ENCODE data around the gene PAPPA2.

Gene PAPPA2

DNA sequence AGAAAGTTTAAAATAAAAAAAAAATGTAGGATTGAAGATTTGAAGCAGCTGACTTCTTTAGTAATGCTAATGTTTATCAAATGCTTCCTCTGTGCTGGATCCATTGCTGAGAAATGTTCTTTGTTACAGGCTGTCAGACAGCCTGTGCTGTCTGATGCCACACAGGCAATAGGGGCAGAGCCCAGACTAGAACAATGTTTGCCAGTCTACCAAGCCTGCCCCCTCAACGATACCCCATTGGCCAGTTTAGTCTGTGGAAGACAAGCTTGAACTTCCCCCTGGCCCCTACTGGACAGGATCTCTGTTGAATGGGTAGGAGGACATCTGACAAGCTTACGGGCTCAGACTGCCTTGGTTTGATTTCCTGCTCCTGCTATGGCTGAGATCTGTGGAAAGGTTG, 79.4 kb downstream of the PAPPA2 start:
- Histone ChIP-seq H3K27ac (peak overlapping the region in 6 of 11 experiments; percentile 34 to 77 (median 62); a peak in 12 of 22 replicates), H3K4me2 (peak overlapping the region in 5 of 11 experiments; percentile 5 to 60 (median 30); a peak in 6 of 22 replicates), H3K36me3 (no peaks in the 10 kb centered on the region; a peak in 1 of 22 replicates), H4K20me1 (no peaks in the 10 kb centered on the region), H3K9me3 (replicated peaks in 1 of 11) (peaks cover 0 to 71% (median 6%) of the 10 kb centered on the region in 11 experiments; a peak in 12 of 22 replicates), H3K27me3 (no peaks in the 10 kb centered on the region), H3K4me3 (no peak overlapping the region), H3K9ac (no peak overlapping the region), H3K4me1 (peaks cover 0 to 33% (median 9%) of the 10 kb centered on the region in 10 experiments; a peak in 10 of 20 replicates)
- TF ChIP-seq Cebpa-rat (IDR thresholded peaks at IDR 0.05): no peak

DNA sequence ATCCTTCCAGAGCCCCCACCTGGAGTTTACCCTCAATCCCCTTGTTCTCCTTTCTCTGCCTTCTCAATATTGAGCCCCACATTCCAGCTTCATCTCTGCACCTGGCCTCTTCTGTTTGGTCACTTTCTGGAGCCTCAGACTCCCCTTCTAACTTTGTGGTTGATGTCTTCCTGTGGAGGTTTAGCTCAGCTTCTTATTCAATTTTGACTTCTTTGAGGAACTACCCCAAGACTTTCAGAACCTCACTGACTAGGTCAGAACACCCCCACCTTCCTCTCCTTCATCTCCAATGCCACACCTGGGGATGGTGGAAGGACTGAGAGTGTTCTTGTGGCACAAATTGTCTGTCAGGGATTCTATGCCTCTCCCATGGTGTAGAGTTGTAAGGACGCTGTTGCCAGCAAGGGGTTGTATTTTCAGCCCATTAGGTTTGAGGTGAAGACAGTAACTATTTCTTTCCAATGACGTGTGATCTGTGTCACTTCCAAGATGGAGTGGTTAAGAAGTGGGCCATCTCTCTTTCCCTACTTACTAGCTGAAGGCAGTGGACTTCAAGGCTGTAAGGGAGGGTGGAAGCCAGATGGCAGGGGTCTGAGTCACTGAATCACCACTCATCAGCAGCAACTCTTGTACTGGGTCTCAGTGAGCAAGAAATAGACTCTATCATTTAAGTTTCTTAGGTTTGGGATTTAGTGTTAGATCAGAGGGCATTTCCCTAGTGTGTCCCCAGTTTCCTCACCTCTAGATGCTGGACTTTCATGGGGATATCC, 80.6 kb downstream of the PAPPA2 start:
- Histone ChIP-seq H3K4me3 (0 out of 20 replicates have a peak overlapping the region, but pooled peaks of 2 of the 10 experiments have one; percentile 1 to 22), H3K4me1 (peaks cover 0 to 33% (median 9%) of the 10 kb centered on the region in 10 experiments; a peak in 10 of 20 replicates), H3K36me3 (no peaks in the 10 kb centered on the region; a peak in 1 of 22 replicates), H3K9ac (no peak overlapping the region), H4K20me1 (no peaks in the 10 kb centered on the region), H3K27ac (peak overlapping the region in 3 of 11 experiments; percentile 59 to 77 (median 74); a peak in 4 of 22 replicates), H3K9me3 (replicated peaks in 1 of 11) (peaks cover 0 to 67% (median 6%) of the 10 kb centered on the region in 11 experiments; a peak in 12 of 22 replicates), H3K4me2 (peak overlapping the region in 3 of 11 experiments; percentile 33 to 60 (median 36); a peak in 5 of 22 replicates), H3K27me3 (no peaks in the 10 kb centered on the region)
- no peak for TF ChIP-seq Cebpa-rat (IDR thresholded peaks at IDR 0.05)

DNA sequence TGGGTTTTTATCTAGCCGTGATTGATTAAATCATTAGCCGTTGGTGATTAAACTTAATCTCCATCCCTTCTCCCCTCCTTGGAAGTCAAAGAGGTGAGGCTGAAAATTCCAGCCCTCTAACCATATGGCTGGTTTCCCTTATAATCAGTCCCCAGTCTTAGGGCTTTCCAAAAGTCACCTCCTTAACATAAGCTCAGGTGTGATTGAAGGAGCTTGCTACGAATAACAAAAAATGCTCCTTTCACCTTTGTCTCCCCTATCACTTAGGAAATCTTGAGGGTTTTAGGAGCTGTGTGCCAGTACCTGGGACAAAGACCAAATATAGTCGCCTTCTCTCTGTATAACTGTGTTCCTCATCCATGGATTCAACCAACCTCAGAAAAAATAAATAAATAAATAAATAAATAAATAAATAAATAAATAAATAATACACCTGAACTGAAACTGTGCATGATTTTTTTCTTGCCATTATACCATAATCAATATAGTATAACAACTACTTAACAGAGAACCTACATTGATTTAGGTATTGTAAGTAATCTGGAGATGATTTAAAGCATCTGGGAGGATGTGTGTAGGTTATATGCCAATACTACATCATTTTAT, 82.2 kb downstream of the PAPPA2 start:
- no peak for TF ChIP-seq Cebpa-rat (IDR thresholded peaks at IDR 0.05)
- no peaks in the 10 kb centered on the region; a peak in 1 of 22 replicates for H3K36me3 ChIP-seq

DNA sequence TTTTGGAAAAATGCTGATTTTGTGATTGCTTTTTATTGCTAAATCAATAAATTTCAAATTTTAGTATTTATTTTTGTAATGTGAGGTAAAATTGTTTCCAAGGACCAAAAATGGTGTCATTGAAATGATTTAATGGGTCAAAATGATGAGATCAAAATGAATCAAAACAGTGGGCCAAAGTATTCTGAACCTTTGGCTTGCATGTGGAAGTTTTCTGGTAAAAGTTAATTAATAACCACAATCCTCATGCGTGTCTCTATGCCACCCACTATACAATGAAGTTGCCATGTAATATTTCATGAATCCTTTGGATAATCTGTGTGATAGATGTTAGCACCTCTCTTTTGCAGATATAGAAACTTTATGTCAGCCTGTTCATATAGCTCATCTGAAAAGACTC, 83.8 kb downstream of the PAPPA2 start:
- Histone ChIP-seq H3K4me3 (no peak overlapping the region), H3K36me3 (no peaks in the 10 kb centered on the region; a peak in 1 of 22 replicates), H3K4me2 (no peak overlapping the region), H3K4me1 (peaks cover 0 to 23% (median 5%) of the 10 kb centered on the region in 10 experiments; a peak in 10 of 20 replicates), H3K27ac (no peak overlapping the region), H4K20me1 (no peaks in the 10 kb centered on the region), H3K9ac (no peak overlapping the region), H3K27me3 (no peaks in the 10 kb centered on the region), H3K9me3 (replicated peaks in 1 of 11) (peaks cover 0 to 34% (median 6%) of the 10 kb centered on the region in 11 experiments; a peak in 12 of 22 replicates)
- TF ChIP-seq Cebpa-rat (IDR thresholded peaks at IDR 0.05): no peak

More for the DNA sequence above, 82.2 kb downstream of the PAPPA2 start:
- Histone ChIP-seq H3K27me3 (no peaks in the 10 kb centered on the region), H3K4me3 (no peak overlapping the region), H3K9ac (no peak overlapping the region), H3K4me2 (no peak overlapping the region), H3K27ac (no peak overlapping the region), H3K4me1 (peaks cover 0 to 33% (median 9%) of the 10 kb centered on the region in 10 experiments; a peak in 10 of 20 replicates), H4K20me1 (no peaks in the 10 kb centered on the region), H3K9me3 (replicated peaks in 1 of 11) (peaks cover 0 to 51% (median 6%) of the 10 kb centered on the region in 11 experiments; a peak in 12 of 22 replicates)

DNA sequence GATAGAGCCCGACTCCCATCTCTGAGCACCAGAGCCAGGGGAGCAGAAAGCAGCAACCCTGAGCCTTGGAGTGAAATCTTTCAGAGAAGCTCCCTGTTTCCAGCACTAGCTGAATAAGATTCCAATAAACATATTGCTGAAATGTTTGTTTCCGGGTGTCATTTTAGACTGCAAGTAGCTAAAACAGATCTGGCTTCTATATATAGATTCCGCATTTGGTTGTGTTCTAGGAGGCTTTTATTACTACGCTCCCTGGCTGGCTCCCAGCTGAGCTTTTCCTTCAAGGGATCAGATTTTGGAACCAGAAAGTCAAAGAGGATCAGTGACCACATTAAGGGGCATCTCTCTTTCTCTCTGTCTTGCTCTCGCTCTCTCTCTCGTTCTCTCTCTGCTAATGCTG, 88.2 kb downstream of the PAPPA2 start:
- peaks cover 0 to 11% (median 0%) of the 10 kb centered on the region in 10 experiments; a peak in 5 of 20 replicates for H3K4me1 ChIP-seq
- no peak overlapping the region for H3K27ac ChIP-seq
- H3K36me3 ChIP-seq: no peaks in the 10 kb centered on the region
- no peaks in the 10 kb centered on the region for H4K20me1 ChIP-seq
- no peak for TF ChIP-seq Cebpa-rat (IDR thresholded peaks at IDR 0.05)
- no peak overlapping the region for H3K4me2 ChIP-seq
- no peak overlapping the region for H3K9ac ChIP-seq
- H3K9me3 ChIP-seq (replicated peaks in 1 of 11): no peaks in the 10 kb centered on the region
- no peak overlapping the region for H3K4me3 ChIP-seq
- H3K27me3 ChIP-seq: no peaks in the 10 kb centered on the region

DNA sequence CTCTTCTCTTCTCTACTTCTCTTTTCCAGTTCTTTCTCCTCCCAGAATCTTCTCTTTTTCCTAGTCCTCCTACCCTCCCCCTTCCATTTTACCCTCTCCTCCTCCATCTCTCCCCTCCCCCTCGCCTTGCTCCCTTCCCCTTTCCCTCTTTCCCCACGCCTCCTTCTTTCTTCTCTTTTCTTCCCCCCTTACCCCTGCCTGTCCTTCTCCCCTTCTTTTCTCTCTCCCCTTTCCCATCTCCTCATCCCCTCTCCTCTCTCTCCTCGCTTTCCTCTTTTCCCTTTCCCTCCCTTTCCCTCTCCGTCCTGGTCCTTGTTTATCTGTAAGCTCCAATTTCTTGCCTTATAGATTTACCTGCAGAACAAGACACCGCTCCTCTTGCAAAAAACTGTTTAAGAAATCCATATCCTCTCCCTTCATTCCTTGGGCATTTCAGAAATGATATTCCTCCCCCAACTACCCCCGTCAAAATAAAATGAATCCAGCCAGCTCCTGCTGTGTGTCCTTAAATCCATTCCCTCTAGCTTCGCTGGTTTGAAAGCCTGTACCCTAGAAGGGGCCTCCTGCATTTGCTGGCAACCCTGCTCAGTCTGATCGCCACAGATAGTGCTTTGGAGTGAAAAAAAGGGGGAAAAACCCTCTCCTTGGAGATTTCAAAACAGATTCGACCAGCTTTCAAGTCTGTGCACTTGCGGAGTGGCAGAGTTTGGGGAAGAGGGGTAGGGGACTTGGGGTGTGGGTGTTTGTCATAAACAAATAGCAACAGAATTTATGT, 89.4 kb downstream of the PAPPA2 start:
- Histone ChIP-seq H3K4me1 (peaks cover 0 to 11% (median 0%) of the 10 kb centered on the region in 10 experiments; a peak in 5 of 20 replicates), H3K36me3 (no peaks in the 10 kb centered on the region), H3K27ac (no peak overlapping the region), H3K27me3 (no peaks in the 10 kb centered on the region), H3K4me2 (peak overlapping the region in 3 of 11 experiments; percentile 19 to 55 (median 34); a peak in 5 of 22 replicates), H3K9me3 (replicated peaks in 1 of 11) (no peaks in the 10 kb centered on the region), H3K9ac (no peak overlapping the region), H4K20me1 (no peaks in the 10 kb centered on the region), H3K4me3 (no peak overlapping the region)
- no peak for TF ChIP-seq Cebpa-rat (IDR thresholded peaks at IDR 0.05)

DNA sequence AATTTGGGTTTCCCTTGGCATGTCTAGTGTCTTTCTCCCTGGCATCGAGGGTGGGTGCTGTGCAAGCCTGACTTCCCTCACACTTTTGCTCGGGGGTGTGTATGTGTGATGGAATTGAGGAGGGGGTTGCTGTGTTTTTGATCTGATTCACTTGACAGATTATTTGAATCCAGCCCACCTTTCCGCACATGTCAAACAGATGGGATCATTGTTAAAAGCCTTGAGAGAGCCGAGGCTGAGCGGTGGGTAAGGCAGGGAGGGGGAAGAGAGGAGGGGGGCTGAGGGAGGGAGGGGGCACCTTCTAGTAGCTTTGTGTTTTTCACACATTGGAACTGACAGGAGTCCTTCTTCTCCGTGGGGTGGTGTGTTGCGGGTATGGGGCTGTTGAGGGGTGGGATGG, 90.0 kb downstream of the PAPPA2 start:
- Histone ChIP-seq H4K20me1 (no peaks in the 10 kb centered on the region), H3K27ac (no peak overlapping the region), H3K27me3 (no peaks in the 10 kb centered on the region), H3K36me3 (no peaks in the 10 kb centered on the region), H3K4me1 (peaks cover 0 to 11% (median 0%) of the 10 kb centered on the region in 10 experiments; a peak in 5 of 20 replicates), H3K4me3 (no peak overlapping the region), H3K9me3 (replicated peaks in 1 of 11) (no peaks in the 10 kb centered on the region), H3K4me2 (no peak overlapping the region), H3K9ac (no peak overlapping the region)
- TF ChIP-seq Cebpa-rat (IDR thresholded peaks at IDR 0.05): no peak

DNA sequence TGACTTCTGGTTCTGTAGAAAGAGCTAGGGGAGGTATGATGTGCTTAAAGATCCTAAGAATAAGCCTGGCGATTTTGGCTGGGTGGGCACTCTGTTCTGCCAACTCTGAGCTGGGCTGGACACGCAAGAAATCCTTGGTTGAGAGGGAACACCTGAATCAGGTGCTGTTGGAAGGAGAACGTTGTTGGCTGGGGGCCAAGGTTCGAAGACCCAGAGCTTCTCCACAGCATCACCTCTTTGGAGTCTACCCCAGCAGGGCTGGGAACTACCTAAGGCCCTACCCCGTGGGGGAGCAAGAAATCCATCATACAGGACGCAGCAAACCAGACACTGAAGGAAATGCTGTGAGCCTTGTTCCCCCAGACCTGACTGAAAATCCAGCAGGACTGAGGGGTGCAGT, 93.3 kb downstream of the PAPPA2 start:
- H3K4me2 ChIP-seq: no peak overlapping the region
- H3K4me1 ChIP-seq: peaks cover 0 to 11% (median 0%) of the 10 kb centered on the region in 10 experiments; a peak in 6 of 20 replicates
- no peaks in the 10 kb centered on the region for H3K27me3 ChIP-seq
- no peaks in the 10 kb centered on the region for H3K36me3 ChIP-seq
- H3K27ac ChIP-seq: no peak overlapping the region
- H4K20me1 ChIP-seq: no peaks in the 10 kb centered on the region
- no peak for TF ChIP-seq Cebpa-rat (IDR thresholded peaks at IDR 0.05)
- no peak overlapping the region for H3K9ac ChIP-seq
- no peak overlapping the region for H3K4me3 ChIP-seq
- H3K9me3 ChIP-seq (replicated peaks in 1 of 11): no peaks in the 10 kb centered on the region
